Endodermal cell (in vitro differentiated cells): ENCODE data around the gene XPO4. TPM values are rescaled to one million over a fixed set of nuclear protein-coding genes. Genes with fewer than 3 reads are reported as not detected.

Source experiments
- DNase-seq: peaks from one replicate; pipeline ENCODE4 v3.0.0-alpha.2; 2017
- H3K27ac ChIP-seq: 2 replicates; pipeline ENCODE4 v1.5.1; 2013; ENCODE audit warnings: mild to moderate bottlenecking, low read depth, low read length, moderate library complexity
- H3K27me3 ChIP-seq: 2 replicates; pipeline ENCODE4 v1.6.1; 2013; ENCODE audit warnings: mild to moderate bottlenecking, low read length, moderate library complexity; ENCODE audit not compliant: insufficient read depth, control insufficient read depth, poor library complexity, severe bottlenecking
- H3K36me3 ChIP-seq: 2 replicates; pipeline ENCODE4 v1.7.0; 2013; ENCODE audit warnings: mild to moderate bottlenecking, low read length, moderate library complexity; ENCODE audit not compliant: control insufficient read depth, insufficient read depth
- H3K4me1 ChIP-seq: one replicate; pipeline ENCODE4 v1.7.0; 2013; ENCODE audit warnings: low read length; ENCODE audit not compliant: control insufficient read depth, insufficient read depth
- H3K4me3 ChIP-seq: 2 replicates; pipeline ENCODE4 v1.5.1; 2013; ENCODE audit warnings: mild to moderate bottlenecking, low read length, moderate library complexity
- H3K9ac ChIP-seq: 2 replicates; pipeline ENCODE4 v1.6.1; 2013; ENCODE audit warnings: mild to moderate bottlenecking, low read length, moderate library complexity; ENCODE audit not compliant: poor library complexity, severe bottlenecking; ENCODE audit errors: extremely low read depth
- H3K9me3 ChIP-seq: 2 replicates; pipeline ENCODE4 v1.6.1; 2013; ENCODE audit warnings: mild to moderate bottlenecking, low read length, moderate library complexity; ENCODE audit not compliant: control insufficient read depth
- H3K27ac Mint-ChIP-seq: 2 replicates; pipeline ENCODE4 v1.8.0; 2020; ENCODE audit warnings: mixed read lengths
- H3K27me3 Mint-ChIP-seq: 2 replicates; pipeline ENCODE4 v1.8.0; 2021; ENCODE audit warnings: mild to moderate bottlenecking, mixed read lengths; ENCODE audit not compliant: insufficient read depth
- H3K36me3 Mint-ChIP-seq: 2 replicates; pipeline ENCODE4 v1.8.0; 2020; ENCODE audit warnings: low read depth, mixed read lengths
- H3K4me1 Mint-ChIP-seq: 2 replicates; pipeline ENCODE4 v1.8.0; 2020; ENCODE audit warnings: mixed read lengths
- H3K4me3 Mint-ChIP-seq: 2 replicates; pipeline ENCODE4 v1.8.0; 2020; ENCODE audit warnings: mild to moderate bottlenecking, moderate library complexity, mixed read lengths
- H3K9me3 Mint-ChIP-seq: 2 replicates; pipeline ENCODE4 v1.8.0; 2020; ENCODE audit warnings: mild to moderate bottlenecking, mixed read lengths
- WGBS, 2 experiments: methylation state at CpG; one replicate each; pipeline versions ENCODE4 v1.1.5 to v1.1.7; 2013; ENCODE audit warnings: missing lambda C conversion rate in 2 of 2, mixed read lengths in 1 of 2; ENCODE audit not compliant: insufficient coverage in 1 of 2, insufficient read length in 1 of 2; 5-methylcytosine and 5-hydroxymethylcytosine counted together
- total RNA-seq, 2 donors: library from RNA; stranded (reverse); fragmentation: NEBNext Ultra II Directional in 1 of 2; extraction: Animal tissue kit (Norgen Biotek cat#: 25700) in 1 of 2; gene quantifications; 2 replicates in 1 of 2; 3 replicates in 1 of 2; pipeline ENCODE4 v1.2.1, GENCODE V29; 2021
- TF ChIP-seq, protein P1 (sequence below): fragments of 200-600 bp; sonication (generic); conservative IDR thresholded peaks from 2 replicates; pipeline ENCODE4 v1.5.0; 2021; ENCODE audit warnings: antibody characterized with exemption, mild to moderate bottlenecking

XPO4 gene
- total RNA-seq, 2 donors from 2014 or later = 28.8 to 32.0 TPM

DNA sequence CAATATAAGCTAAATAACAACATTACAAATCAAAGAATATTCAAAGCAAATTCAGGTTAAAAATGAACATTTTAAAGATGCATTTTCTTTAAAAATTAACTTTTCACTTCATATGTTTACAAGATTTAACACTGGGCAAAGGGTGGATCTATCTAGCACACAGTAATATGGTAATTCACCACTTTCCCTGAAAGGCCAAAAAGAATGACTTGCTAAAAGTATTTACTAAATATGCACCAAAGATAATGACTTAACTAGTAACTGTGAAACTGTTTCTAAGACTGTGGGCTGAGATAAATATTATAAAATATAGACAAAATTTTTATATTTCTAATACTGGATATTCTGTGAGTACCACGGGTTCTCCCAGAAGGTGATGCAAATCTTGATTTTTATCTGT, 124.2 kb downstream of the XPO4 start:
- no CpG with 5 or more reads among the region's 1 CpG for WGBS, 2 experiments
- no peak overlapping the region for H3K9ac ChIP-seq
- no peak overlapping the region for H3K4me3 Mint-ChIP-seq
- H3K36me3 Mint-ChIP-seq = peaks cover 21% of the 10 kb centered on the region
- no peak overlapping the region for H3K27ac Mint-ChIP-seq
- peaks cover 39% of the 10 kb centered on the region for H3K36me3 ChIP-seq
- TF ChIP-seq, protein P1, sequence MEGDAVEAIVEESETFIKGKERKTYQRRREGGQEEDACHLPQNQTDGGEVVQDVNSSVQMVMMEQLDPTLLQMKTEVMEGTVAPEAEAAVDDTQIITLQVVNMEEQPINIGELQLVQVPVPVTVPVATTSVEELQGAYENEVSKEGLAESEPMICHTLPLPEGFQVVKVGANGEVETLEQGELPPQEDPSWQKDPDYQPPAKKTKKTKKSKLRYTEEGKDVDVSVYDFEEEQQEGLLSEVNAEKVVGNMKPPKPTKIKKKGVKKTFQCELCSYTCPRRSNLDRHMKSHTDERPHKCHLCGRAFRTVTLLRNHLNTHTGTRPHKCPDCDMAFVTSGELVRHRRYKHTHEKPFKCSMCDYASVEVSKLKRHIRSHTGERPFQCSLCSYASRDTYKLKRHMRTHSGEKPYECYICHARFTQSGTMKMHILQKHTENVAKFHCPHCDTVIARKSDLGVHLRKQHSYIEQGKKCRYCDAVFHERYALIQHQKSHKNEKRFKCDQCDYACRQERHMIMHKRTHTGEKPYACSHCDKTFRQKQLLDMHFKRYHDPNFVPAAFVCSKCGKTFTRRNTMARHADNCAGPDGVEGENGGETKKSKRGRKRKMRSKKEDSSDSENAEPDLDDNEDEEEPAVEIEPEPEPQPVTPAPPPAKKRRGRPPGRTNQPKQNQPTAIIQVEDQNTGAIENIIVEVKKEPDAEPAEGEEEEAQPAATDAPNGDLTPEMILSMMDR = no peak
- no peaks in the 10 kb centered on the region for H3K4me1 Mint-ChIP-seq
- no peak overlapping the region for H3K27ac ChIP-seq
- H3K4me1 ChIP-seq = no peaks in the 10 kb centered on the region
- H3K27me3 ChIP-seq = no peaks in the 10 kb centered on the region
- H3K9me3 ChIP-seq = peaks cover 9% of the 10 kb centered on the region
- no peak overlapping the region for H3K4me3 ChIP-seq
- H3K9me3 Mint-ChIP-seq = peaks cover 3% of the 10 kb centered on the region
- no peaks in the 10 kb centered on the region for H3K27me3 Mint-ChIP-seq
- no peak for DNase-seq

DNA sequence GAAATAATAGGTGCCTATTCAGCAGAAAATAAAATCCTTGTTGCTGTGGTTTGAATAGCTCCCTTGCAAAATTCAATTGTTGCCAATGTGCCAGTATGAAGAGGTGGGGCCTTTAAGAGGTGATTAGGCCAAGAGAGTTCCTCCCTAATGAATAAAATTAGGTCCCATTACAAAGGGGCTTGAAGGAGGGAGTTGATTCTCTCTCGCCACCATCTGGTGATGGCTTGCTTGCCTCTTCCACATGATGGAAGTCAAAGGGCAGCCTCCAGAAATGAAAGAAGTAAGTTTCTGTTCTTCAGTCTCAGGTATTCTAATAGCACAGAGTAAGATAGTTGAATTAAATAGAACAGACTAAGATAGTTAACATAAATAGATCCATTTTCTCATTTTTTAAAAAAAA, 125.8 kb downstream of the XPO4 start:
- H3K4me3 ChIP-seq = no peak overlapping the region
- no peak overlapping the region for H3K9ac ChIP-seq
- TF ChIP-seq, protein P1 = peak; percentile 32
- WGBS, 2 experiments = 87 to 100% methylated on average over 1 of the region's 1 CpG
- DNase-seq = peak; percentile 53
- H3K27ac ChIP-seq = no peak overlapping the region
- Mint-ChIP-seq H3K36me3 (peaks cover 15% of the 10 kb centered on the region), H3K9me3 (peaks cover 3% of the 10 kb centered on the region), H3K4me3 (no peak overlapping the region), H3K27ac (no peak overlapping the region), H3K4me1 (peaks cover 10% of the 10 kb centered on the region), H3K27me3 (no peaks in the 10 kb centered on the region)
- H3K4me1 ChIP-seq = no peaks in the 10 kb centered on the region
- H3K27me3 ChIP-seq = no peaks in the 10 kb centered on the region
- H3K9me3 ChIP-seq = peaks cover 9% of the 10 kb centered on the region
- H3K36me3 ChIP-seq = peaks cover 24% of the 10 kb centered on the region

DNA sequence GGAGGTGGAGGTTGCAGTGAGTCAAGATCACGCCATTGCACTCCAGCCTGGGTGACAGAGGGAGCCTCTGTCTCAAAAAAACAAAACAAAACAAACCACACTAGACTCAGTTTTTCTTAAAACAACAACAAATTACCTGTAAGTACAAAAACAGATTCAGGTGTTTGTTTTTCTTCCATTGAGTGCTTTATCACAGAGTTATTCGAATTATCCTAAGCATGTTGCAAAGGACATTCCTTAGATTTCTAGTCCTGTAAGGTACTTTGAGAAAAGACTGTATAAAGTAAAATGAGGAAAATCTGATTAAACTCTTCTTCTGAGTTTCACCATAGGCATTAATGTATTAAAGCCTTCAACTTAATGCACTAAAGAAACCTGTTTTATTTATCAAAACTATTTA, 126.6 kb downstream of the XPO4 start:
- Mint-ChIP-seq H3K27me3 (no peaks in the 10 kb centered on the region), H3K9me3 (peaks cover 4% of the 10 kb centered on the region), H3K4me3 (no peak overlapping the region), H3K36me3 (peaks cover 17% of the 10 kb centered on the region), H3K27ac (no peak overlapping the region), H3K4me1 (peaks cover 10% of the 10 kb centered on the region)
- Histone ChIP-seq H3K4me1 (no peaks in the 10 kb centered on the region), H3K27ac (no peak overlapping the region), H3K27me3 (no peaks in the 10 kb centered on the region), H3K36me3 (peaks cover 23% of the 10 kb centered on the region), H3K9ac (no peak overlapping the region), H3K9me3 (peaks cover 17% of the 10 kb centered on the region), H3K4me3 (no peak overlapping the region)
- TF ChIP-seq, protein P1 = no peak
- no peak for DNase-seq
- 97% methylated on average over 2 of the region's 2 CpGs; no CpG with 5 or more reads in 1 of the 2 experiments for WGBS, 2 experiments
